Measurements from ENCODE around the gene LMNTD2. TPM values are rescaled to one million over a fixed set of nuclear protein-coding genes. Genes with fewer than 3 reads are reported as not detected.

The LMNTD2 gene
- total and polyA plus RNA-seq, 2 of the 13 experiments (the other 11 are each of a cell fraction or from before 2014, with no cell fraction given) = 1.1 to 3.1 TPM

GRCh38 chr11:560305-561147 is at the start of gene LMNTD2, which contains the start of gene RASSF7 (continued):
- TF ChIP-seq ZNF784 (CRISPR knock-in tag; IDR thresholded peaks at IDR 0.05; ENCODE audit: borderline replicate concordance) (peak; percentile 45; the same call in 1 of the 2 replicates), PHF21A (CRISPR knock-in tag; IDR thresholded peaks at IDR 0.05) (peak; percentile 70), NFYC (CRISPR knock-in tag; IDR thresholded peaks at IDR 0.05) (peak; percentile 89), ZNF574 (CRISPR knock-in tag; IDR thresholded peaks at IDR 0.05) (peak; percentile 39; the same call in 1 of the 2 replicates), MXD1 (CRISPR knock-in tag; IDR thresholded peaks at IDR 0.05) (peak; percentile 84), SNAPC4 (CRISPR knock-in tag; IDR thresholded peaks at IDR 0.05) (no peak), ZNF572 (CRISPR knock-in tag; IDR thresholded peaks at IDR 0.05) (0 out of 2 replicates have a peak, but pooled peaks have one; percentile 27), ZNF329 (CRISPR knock-in tag; IDR thresholded peaks at IDR 0.05; ENCODE audit: low read depth) (peak; percentile 44; the same call in 1 of the 2 replicates), E2F1 (CRISPR knock-in tag; IDR thresholded peaks at IDR 0.05) (peak; percentile 57; the same call in 1 of the 2 replicates), NFKBIZ (CRISPR knock-in tag; IDR thresholded peaks at IDR 0.05) (no peak), ZNF281 (CRISPR knock-in tag; IDR thresholded peaks at IDR 0.05; ENCODE audit: borderline replicate concordance) (peak; percentile 27; the same call in 1 of the 2 replicates), SAP130 (CRISPR knock-in tag; IDR thresholded peaks at IDR 0.05; ENCODE audit: low read depth) (peak; percentile 84), ZSCAN20 (CRISPR knock-in tag; IDR thresholded peaks at IDR 0.05; ENCODE audit: borderline replicate concordance) (0 out of 2 replicates have a peak, but pooled peaks have one; percentile 40), ELF3 (CRISPR knock-in tag; IDR thresholded peaks at IDR 0.05) (peak; percentile 93)

Data from HepG2 (cell line).